Erythroblast (primary cell): ENCODE data around the gene GATA6.
"Not testable (repeated sequence)": the region's sequence is repeated elsewhere in the genome, so short reads cannot be mapped to it uniquely, and the experiment has no call there.

ENCODE experiments used
- DNase-seq, 2 experiments: peaks; one replicate each; lab custom pipeline; 2025; lab: John Stamatoyannopoulos, UW
- GATA1 ChIP-seq: IDR thresholded peaks from 2 replicates; pipeline ENCODE4 v1.6.1; 2011; ENCODE audit warnings: low read depth, mild to moderate bottlenecking, control low read depth, low read length, moderate library complexity
- POLR2A ChIP-seq: IDR thresholded peaks from 2 replicates; pipeline ENCODE4 v1.6.1; 2011; ENCODE audit warnings: mild to moderate bottlenecking, low read length

GATA6 gene

GRCh38 chr18:22194151-22194598 lies 24.8 kb downstream of the GATA6 start:
- TF ChIP-seq POLR2A (no peak), GATA1 (no peak)
- peak; percentile 55 to 79 for DNase-seq

DNA sequence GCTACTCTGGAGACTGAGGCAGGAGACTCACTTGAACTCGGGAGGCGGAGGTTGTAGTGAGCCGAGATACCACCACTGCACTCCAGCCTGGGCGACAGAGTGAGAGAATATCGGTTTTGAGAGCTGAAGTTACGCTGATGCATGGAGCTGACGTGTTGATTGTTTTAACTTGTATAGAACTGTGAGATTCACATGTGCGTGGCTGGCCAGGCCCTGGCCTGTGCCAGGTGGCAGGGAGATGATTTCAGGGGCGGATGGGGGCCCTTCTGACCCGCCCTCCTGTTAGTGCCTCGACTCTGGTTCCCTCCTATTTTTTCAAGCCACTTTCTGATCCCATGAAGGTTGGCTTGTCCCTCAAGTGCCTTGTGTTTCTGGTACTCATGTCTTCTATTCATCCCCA lies 25.7 kb downstream of the GATA6 start:
- no peak for DNase-seq
- TF ChIP-seq GATA1 (no peak), POLR2A (no peak)

DNA sequence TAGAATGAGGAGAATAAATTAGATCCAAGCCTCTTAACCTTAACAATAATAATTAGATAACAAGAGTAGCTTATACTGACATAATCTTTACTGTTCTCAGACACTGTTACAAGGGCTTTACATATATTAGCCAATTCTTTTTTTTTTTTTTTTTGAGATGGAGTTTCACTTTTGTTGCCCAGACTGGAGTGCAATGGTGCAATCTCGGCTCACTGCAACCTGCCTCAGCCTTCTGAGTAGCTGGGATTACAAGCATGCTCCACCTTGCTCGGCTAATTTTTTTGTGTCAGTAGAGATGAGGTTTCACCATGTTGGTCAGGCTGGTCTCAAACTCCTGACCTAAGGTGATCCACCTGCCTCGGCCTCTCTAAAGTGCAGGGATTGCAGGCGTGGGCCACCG lies 27.6 kb downstream of the GATA6 start:
- DNase-seq = not testable (repeated sequence)

- no peak for DNase-seq
Measured at GRCh38 chr18:22197668-22198067, 28.3 kb downstream of the GATA6 start.

GRCh38 chr18:22198163-22198562 lies 28.8 kb downstream of the GATA6 start:
- DNase-seq = no peak
- TF ChIP-seq GATA1 (no peak), POLR2A (no peak)

More at GRCh38 chr18:22197668-22198067, 28.3 kb downstream of the GATA6 start:
- TF ChIP-seq GATA1 = no peak
- TF ChIP-seq POLR2A = no peak

GRCh38 chr18:22199005-22199404 lies 29.6 kb downstream of the GATA6 start:
- TF ChIP-seq GATA1 = no peak
- TF ChIP-seq POLR2A = no peak
- no peak for DNase-seq

DNA sequence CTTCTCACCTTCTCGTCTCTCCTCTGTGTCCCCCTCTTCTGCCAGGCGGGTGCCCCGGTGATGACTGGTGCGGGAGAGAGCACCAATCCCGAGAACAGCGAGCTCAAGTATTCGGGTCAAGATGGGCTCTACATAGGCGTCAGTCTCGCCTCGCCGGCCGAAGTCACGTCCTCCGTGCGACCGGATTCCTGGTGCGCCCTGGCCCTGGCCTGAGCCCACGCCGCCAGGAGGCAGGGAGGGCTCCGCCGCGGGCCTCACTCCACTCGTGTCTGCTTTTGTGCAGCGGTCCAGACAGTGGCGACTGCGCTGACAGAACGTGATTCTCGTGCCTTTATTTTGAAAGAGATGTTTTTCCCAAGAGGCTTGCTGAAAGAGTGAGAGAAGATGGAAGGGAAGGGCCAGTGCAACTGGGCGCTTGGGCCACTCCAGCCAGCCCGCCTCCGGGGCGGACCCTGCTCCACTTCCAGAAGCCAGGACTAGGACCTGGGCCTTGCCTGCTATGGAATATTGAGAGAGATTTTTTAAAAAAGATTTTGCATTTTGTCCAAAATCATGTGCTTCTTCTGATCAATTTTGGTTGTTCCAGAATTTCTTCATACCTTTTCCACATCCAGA lies 31.3 kb downstream of the GATA6 start:
- DNase-seq = no peak
- no peak for TF ChIP-seq GATA1
- no peak for TF ChIP-seq POLR2A

GRCh38 chr18:22203035-22203434 lies 33.6 kb downstream of the GATA6 start:
- TF ChIP-seq POLR2A (no peak), GATA1 (no peak)
- DNase-seq = no peak

DNA sequence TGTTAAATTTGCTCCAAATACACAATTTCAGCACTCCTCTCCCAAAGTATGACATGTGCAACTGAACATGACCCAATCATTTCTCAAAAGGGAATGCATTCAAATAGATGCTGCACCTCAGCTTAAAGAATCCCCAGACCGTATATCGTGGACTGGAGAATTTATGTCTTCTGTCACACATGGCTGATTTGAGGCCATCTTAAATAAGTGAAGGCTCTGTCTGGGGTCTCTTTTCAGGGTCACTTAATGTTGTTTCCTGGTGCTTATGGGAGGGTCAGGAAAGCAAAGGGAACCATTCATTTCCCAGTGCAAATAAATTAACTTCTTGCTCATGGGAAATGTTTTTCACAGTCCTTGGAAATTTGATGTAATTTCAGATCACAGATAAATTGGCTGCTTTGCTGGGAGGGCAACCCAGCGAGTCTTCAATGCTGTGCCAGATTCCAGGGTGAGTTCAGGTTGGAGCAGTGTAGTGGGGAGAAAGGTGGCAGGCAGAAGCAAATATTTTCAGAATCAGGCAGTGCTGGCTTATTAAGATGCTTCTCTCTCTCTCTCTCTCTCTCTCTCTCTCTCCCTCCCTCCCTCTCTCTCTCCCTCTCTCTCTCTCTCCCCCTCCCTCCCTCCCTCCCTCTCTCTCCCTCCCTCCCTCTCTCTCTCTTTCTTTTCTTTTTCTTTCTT lies 34.3 kb downstream of the GATA6 start:
- no peak for DNase-seq
- TF ChIP-seq POLR2A (no peak), GATA1 (no peak)

DNA sequence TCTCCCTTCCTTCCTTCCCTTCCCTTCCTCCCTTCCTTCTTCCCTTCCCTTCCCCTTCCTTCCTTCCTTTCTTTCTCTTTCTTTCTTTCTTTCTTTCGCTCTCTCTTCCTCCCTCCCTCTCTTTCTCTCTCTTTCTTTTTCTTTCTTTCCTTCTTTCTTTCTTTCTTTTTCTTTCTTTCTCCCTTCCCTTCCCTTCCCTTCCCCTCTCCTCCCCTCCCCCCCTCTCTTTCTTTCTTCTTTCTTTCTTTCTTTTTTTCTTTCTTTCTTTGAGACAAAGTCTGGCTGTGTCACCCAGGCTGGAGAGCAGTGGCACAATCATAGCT lies 34.8 kb downstream of the GATA6 start:
- TF ChIP-seq POLR2A = no peak
- DNase-seq = no peak

DNA sequence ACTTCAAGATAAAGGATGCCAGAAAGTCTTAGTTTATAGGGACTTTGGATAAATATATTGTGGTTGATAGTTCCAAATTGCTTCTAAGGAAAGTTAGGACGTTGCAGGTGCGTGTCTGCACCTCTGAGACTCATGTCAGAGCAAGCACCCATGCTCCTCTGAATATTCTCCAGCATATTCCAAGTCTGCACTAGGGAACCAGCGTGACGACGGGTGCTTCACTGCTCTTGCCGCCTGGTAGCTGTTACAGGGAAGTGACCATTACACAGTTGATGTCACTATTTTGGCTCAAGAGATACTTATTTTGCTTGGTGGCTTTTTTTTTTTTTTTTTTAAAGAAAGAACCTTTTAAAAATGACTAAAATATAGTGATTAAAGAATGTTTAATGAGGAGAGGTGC lies 35.6 kb downstream of the GATA6 start:
- TF ChIP-seq POLR2A = no peak
- TF ChIP-seq GATA1 = no peak
- DNase-seq = no peak

DNA sequence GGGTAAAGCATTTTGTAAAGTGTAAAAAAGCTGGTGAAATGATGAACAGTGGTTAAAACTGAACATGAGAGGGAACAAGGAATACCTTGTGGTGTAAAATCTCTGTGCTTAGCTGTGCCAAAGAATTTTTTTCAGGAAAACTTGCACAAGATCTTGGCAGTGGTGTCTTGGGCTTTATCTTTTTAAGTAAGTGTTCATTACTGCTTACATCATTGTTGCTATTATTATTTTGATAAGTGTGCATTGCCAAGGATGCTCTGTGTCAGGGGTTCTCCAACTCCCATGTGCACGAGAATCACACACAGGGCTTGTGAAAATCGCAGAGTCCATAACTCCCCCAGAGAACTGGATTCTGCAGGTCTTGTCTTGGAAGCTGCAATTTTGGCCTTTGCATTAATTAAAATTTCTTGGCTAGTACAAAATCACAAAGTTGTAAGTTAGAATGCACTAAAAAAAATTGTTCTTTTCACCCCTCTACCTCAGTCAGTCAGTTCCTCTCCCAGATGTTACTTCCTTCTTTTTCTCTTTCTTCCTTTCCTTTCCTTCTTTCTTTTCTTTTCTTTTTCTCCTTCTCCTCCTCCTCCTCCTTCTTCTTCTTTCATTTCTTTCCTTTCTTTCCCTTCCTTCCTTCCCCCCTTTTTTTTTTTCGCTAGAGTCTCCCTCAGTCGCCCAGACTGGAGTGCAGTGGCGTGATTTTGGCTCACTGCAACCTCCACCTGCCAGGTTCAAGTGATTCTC lies 37.8 kb downstream of the GATA6 start:
- TF ChIP-seq GATA1 (no peak), POLR2A (no peak)
- no peak for DNase-seq

- TF ChIP-seq GATA1 (no peak), POLR2A (no peak)
- DNase-seq = no peak
Measured at GRCh38 chr18:22210311-22210754, 40.9 kb downstream of the GATA6 start.

GRCh38 chr18:22211657-22212056 lies 42.3 kb downstream of the GATA6 start:
- TF ChIP-seq GATA1 = no peak
- TF ChIP-seq POLR2A = no peak
- DNase-seq = no peak

DNA sequence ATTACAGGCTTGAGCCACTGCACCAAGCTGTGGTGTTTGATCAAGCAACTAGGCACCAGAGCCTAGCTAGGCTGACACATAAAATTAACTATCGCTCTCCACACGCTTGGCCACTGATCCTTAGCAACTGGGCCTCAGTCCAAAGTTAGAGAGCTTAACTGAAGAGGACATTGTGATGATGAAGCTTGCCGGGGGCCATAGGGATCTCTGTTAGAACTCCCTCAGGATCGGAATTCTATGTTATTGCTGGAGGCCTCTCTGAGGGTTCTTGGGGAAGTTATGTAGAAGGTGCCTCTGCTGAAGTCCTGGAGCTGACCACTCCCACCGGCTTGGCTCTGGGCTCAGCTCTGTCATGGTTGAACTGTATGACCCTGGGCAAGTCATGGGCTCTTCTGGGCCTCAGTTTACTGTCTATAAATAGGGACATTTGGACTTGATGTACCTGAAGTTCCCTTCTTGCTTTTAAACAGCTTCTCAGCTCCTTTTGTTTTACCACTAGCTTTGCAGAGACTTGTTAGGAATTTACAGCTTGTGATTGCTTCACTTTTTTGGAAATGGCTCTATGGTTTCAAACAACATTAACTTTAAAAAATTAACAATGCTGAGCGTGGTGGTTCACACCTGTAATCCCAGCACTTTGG lies 44.1 kb downstream of the GATA6 start:
- TF ChIP-seq GATA1 = no peak
- TF ChIP-seq POLR2A = no peak

More for the DNA sequence above, 44.1 kb downstream of the GATA6 start:
- DNase-seq = no peak
